SK-N-SH (cell line): ENCODE measurements around the gene CCDC69.

Experiments
- CTCF ChIP-seq: fragments of 200-600 bp; sonication (generic); IDR thresholded peaks from 2 replicates; pipeline ENCODE4 v1.6.1; 2017; ENCODE audit warnings: antibody characterized with exemption, mild to moderate bottlenecking, moderate library complexity
- TF ChIP-seq, protein P1 (sequence below): IDR thresholded peaks from 2 replicates; pipeline ENCODE4; 2012

GRCh38 chr5:151139015-151139414 lies 84.9 kb downstream of the CCDC69 start:
- TF ChIP-seq, protein P1, sequence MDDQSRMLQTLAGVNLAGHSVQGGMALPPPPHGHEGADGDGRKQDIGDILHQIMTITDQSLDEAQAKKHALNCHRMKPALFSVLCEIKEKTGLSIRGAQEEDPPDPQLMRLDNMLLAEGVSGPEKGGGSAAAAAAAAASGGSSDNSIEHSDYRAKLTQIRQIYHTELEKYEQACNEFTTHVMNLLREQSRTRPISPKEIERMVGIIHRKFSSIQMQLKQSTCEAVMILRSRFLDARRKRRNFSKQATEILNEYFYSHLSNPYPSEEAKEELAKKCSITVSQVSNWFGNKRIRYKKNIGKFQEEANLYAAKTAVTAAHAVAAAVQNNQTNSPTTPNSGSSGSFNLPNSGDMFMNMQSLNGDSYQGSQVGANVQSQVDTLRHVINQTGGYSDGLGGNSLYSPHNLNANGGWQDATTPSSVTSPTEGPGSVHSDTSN = no peak
- no peak for TF ChIP-seq CTCF
